Amniotic stem cell (primary cell): ENCODE measurements around the gene LEPROT.
"Not testable (repeated sequence)": the region's sequence is repeated elsewhere in the genome, so short reads cannot be mapped to it uniquely, and the experiment has no call there.

ENCODE experiments used
- DNase-seq: peaks from one replicate; lab custom pipeline; 2025; lab: John Stamatoyannopoulos, UW

LEPROT gene, protein sequence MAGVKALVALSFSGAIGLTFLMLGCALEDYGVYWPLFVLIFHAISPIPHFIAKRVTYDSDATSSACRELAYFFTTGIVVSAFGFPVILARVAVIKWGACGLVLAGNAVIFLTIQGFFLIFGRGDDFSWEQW

DNA sequence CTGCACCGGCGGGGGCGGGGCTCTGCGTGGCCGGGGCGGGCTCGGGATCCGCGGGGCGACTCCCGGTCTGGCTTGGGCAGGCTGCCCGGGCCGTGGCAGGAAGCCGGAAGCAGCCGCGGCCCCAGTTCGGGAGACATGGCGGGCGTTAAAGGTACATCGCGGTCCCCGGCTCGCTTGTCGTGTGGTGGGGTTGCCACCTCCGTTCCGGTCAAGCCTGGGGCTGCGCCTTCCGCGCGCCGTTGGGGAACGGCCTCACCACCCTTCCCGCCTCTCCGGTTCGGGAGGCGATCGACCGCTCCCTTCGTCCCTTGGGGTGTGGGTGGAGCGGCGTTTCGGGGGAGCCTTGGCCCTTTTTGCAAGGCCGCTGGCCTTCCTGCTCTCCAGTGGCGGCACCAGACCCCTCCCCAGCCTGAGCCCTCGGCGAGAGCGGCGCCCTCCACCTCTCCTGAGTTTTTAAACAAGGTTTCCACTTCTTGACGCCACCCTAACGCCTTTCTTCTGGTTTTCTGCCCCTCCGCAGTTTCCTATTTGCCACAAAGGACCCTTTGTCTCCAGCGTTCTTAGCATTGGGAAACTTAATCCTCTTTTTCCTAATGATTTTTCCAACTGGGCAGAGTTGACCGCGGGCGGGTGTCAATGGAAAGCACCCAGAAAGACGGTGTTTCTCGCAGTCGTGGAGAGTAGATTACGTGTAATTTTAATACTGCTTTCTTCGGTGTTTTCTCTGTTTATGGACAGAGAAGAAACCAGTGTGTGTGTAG, at the start of gene LEPROT, which contains the start of gene LEPR:
Gene LEPROT, plus strand, starts transcription at position 79 of the 761 bp plus-strand sequence. Its CDS starts 57 bp downstream, at position 136.
Gene LEPR, plus strand, starts transcription at position 79 of the 761 bp plus-strand sequence. CDS start 144,898 bp downstream, outside the sequence.
- no peak for DNase-seq

DNA sequence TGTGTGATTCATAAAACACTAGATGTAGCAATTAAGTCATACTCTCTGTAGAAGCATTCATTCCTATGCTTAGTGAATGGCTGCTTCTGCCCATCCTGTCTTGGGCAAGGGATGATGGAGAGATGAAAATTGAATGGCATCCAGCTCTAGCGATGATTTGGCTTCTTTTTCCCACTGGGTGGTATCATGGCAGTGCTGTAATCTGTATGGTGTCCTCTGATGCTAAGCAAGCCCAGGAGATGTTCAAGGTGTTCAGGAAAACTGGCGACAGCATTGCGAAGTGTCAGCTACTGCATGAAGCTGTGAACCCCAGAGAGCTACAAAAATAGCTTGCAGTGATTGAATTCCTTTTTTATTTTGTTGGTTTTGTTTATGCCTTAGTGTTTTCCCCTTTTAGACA, 48.9 kb upstream of the LEPROT start:
- no peak for DNase-seq

DNA sequence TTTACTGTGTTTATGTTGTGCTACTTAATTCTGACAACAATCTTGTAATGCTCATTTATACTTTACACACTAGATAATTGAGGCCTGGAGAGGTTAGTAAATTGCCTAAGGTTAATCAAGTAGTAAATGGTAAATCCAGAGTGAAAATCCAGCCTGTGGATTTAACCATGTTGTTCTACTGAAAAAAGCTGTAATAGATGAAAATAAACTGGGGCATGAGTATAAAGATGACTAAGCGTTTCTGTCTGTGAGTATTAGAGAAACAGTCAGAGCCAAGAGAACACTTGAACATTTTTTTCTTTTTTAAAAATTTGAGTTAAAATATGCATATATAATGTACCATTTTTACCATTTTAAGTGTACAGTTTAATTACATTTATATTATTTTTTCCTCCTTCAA, 47.9 kb upstream of the LEPROT start:
- DNase-seq: no peak

DNA sequence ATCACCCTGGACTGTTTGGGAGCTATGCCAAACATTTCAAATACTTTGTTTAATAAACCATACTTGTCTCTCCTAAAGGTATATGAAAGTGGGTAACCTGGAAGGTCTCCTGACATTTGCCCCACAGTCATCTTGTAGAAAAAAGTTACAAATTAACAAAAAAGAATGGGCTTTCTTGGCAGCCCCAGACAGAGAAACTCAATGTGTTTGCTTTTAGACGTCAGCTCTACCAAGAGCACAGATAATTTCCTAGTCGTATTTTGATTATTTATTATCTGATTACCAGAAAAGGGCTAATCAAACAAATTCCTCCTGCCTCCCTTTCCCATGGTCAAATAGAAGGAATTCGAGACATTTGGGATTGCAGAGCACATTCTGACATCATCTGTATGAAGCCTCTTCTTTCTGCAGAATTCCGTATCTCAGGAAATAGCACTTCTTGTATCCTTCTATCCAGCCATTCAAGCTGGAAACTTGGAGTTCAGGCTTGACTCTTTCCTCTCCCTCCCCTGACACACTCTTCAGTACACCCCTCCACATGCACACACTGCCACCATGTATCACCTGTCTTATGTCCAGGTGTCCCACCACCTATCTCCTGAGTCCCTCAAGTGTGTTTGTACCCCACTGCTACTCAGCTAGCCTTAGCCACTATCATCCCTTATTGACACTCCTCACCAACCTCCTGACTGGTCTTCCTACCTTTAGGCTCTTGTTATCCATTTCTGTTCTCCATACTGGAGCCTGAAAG, 42.8 kb upstream of the LEPROT start:
- no peak for DNase-seq

DNA sequence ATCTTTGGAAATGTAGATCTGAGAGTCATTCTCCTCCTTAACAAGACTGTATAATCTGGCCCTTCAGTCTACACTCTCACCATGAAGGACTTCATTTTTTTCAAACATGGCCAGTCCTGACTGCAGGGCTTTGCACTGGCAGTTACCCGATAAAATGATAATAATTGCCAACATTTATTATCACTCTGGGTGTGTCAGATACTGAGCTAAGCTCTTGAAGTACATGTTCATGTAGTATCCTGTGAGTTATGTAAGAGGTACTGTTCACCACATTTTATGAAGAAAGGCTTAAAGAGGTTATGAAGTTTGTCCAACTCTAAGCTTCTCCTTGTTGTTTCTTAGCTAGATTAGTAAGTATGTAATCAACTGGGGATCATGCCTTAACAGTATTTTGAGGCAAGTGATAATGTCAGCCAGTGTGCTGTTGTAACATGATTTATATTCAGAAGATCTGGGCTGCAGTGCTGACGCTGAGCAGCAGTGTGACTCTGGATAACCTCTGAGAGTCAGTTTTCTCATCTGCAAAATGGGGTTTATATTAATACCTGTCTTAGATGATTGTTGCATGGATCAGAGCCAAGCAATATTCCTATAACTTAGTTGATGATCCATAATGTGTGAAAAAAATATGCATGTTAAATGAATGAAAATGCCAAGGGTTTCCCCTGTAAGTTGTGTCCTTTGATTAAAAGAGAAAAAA, 42.1 kb upstream of the LEPROT start:
- no peak for DNase-seq

DNA sequence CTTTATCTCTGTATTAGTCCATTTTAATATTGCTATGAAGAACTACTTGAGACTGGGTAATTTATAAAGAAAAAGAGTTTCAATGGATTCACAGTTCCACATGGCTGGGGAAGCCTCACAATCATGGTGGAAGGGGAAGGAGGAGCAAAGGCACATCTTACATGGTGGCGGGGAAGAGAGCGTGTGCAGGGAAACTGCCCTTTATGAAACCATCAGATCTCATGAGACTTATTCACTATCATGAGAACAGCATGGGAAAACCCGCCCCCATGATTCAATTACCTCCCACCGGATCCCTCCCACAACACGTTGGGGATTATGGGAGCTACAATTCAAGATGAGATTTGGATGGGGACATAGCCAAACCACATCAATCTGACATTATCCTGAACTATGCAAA, 36.0 kb upstream of the LEPROT start:
- not testable (repeated sequence) for DNase-seq

DNA sequence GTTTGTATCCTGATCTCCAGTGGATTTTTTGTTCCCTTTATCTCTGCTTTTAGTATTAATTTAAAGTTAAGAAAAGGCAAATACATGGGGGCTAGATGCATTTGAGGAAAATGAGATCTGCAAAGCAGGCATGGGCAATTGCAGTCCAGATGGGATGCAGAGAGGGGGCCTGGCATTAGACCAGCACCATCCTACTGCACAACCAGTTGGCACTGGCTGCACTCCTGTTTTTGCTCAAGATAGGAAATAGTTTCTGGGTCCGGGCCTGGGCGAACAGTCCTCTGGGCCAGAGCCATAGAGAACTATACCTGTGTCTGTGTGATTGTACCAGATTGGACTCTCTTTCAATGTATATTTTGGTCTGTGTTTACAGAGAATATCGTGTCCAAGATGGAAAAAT, 34.0 kb upstream of the LEPROT start:
- no peak for DNase-seq

DNA sequence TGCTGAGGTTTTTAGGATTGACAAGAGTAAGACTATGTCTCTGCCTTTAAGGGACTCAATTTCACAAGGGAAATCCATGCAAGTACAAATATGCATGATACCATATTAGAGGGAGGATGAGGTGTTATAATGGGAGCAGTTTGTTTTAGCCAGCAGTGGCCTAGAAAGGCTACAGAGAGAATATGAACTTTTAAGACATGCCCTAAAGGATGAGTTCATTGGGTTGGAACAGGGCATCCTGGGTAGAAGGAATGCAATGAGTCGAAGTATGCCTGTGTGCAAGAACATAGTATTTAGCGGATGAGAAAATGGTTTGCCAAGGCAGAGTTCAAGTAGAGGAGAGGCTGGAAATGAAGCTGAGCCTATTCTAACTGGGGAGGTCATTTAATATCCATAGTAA, 32.6 kb upstream of the LEPROT start:
- no peak for DNase-seq

DNA sequence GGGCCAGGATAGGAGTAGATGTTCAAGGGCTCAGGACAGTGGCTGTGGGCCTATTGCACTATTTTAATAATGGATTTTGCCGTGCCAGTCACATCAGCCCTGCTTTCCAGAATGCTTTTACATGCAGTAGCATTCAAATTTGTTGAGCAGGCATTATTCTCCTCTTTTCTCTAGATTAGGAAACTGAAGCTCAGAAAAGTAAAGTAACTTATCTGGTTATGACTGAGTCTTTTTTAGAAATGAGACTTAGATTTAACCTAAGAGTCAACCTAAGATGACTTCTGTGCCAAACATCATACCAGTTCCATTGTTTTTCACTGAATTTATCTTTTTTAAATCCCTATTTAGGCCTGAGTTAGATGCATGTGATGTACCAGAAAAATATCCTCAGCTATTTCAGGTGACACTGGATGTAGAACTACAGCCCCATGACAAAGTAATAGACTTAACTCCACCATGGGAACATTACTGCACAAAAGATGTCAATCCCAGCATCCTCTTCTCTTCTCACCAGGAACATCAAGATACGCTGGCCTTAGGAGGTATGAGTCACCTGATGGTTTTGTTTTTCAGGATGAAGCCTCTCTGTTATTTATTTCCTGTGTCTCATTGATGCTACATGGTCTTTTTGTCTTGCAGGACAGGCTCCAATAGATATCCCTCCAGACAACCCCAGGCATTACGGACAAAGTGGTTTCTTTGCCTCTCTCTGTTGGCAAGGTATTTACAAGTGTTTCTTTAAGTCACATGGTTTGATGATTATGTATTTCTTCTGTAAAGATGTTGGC, 31.4 kb upstream of the LEPROT start:
- DNase-seq: no peak

DNA sequence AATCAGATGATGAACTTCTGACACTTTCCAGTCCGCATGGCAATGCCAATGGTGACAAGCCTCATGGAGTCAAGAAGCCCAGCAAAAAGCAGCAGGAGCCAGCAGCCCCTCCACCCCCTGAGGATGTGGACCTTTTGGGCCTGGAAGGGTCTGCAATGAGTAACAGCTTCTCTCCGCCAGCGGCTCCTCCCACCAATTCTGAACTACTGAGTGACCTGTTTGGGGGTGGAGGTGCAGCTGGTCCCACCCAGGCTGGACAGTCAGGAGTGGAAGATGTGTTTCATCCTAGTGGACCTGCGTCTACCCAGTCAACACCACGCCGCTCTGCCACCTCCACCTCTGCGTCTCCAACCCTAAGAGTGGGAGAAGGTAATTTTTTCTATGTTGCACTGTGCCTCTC, 28.0 kb upstream of the LEPROT start:
- no peak for DNase-seq

DNA sequence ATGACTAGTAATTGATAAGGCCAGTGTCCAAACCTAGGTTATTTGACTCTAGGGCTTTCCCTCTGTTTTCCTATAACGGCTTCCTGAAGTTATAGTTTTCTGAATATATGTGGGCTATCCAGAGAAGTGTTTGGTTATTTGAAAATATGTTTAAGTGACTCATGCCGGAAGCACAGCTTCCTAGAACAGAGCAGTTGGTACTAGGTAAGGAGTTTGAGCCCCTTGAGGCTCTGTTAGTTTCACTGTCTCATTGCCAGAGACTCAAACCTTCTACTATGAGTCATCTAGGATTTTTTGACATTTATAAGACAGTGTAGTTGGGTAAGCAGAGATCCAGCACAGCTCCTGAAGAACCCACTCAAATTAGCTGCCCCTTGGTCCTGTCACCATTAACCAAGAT, 27.1 kb upstream of the LEPROT start:
- no peak for DNase-seq

DNA sequence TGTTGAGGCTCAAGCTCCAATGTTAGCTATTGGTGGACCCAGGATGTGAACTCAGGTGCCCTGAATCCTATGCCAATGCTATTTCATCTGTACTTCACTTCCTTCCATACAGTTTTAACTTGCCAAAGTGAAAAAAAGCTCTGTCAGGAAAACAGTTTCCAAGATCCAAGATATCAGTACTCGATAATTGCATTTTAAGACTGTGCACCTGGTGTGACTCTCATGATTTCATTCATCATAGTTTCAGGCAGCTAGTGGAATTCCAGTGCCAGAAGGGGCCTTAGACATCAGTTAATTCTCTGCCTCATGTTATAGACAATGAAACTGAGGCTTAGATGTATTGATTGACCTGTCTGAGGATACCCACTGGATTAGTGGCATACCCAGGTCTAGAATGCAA, 26.5 kb upstream of the LEPROT start:
- DNase-seq: no peak

DNA sequence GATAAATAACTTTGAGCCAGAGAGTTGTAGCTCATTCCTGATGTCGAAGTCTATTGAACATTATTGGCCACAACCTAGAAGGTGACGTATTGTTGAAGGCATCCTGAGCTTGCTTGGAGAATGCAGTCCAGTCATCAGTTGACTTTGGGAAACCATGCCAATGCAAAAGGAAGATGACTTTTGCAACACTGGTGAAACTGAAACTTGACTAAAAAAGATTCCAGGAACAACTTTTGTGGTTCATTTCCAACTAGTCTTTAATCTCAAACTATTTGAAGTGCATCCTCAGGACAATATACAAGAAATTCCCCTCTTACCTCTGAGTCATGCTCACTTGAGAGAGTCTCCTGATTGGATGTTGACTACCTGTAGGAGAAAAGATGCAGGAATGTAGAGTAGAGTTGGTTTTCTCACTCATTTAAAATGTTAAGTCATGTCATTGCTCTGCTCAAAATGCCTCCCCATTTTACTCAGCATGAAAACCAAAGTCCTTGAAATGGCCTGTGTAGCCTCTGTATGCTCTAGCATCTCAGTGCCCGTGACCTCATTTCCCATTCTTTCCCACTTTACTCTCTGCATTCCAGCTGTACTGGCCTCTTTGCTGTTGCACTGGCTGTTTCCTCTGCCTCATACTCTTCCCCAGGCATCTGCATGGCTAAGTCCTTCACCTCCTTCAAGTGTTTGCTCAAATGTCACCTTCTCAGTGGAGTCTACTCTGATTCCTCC, 24.4 kb upstream of the LEPROT start:
- DNase-seq: no peak

DNA sequence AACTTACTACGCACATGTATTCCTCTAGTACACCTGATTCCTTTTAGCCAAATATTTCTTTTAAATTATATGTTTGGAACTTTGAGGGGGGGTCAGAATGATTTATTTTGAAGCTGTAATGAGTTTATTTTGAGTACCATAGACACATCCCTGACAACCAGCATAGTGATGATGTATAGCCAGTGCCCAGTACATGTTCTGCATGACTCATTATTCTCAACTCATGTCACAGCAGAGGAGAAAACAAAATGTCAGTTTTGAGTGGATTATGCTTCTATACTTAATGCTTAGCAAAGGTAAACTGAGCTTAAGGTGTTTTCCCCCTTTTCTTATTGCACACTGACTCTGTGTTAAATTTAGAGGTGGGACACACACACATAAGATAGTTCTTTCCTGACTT, 22.4 kb upstream of the LEPROT start:
- DNase-seq: no peak

DNA sequence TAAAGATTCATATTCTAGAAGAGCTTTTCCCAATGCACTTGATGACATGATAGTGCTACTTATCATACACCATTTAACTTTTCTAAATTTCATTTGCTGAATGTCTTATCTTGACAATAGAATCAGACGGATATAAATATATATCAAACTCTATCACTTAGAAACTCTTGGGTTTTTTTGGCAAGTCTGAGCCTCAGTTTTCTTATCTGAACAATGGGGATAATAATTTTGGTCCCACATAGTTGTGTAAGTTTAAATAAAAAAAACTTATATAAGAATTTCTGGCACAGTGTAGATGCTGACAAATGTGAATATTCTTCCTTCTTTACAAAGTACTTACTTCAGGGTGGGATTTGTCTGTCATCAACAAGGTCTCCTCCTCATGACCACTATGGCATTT, 21.5 kb upstream of the LEPROT start:
- no peak for DNase-seq

DNA sequence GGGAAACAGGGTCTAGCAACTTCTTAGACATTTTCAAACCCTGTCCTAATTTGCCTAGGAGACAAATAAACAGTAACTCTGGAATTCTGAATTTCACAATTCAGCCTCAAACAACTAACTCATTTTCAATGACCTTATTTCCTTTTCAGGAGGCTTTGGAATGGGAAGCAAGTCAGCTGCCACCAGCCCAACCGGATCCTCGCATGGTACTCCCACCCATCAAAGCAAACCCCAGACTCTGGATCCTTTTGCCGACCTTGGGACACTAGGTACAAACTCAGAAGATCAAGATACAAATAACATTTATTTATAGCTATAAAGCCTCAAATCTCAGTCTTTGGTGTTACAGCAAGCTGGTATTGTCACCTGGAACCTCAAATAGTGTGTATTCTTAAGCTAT, 18.9 kb upstream of the LEPROT start:
- no peak for DNase-seq

DNA sequence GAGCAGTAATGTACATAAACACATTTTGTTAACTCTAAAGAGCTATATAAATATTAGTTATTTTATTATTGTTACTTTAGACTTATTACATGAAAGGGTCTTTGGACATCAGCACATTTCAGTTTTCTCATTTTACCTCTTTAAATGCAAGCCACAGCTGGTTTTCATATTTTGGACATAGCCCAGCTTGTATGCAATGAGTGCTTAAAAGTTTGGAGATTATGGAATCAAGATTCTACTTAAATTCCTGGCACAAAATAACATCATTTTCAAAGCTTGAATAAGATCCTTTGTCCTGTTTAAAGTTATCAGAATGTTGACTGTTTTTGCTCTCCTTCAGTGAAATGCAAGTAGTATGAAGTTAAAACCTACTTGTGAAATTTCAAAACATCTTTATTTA, 15.5 kb upstream of the LEPROT start:
- DNase-seq: no peak

DNA sequence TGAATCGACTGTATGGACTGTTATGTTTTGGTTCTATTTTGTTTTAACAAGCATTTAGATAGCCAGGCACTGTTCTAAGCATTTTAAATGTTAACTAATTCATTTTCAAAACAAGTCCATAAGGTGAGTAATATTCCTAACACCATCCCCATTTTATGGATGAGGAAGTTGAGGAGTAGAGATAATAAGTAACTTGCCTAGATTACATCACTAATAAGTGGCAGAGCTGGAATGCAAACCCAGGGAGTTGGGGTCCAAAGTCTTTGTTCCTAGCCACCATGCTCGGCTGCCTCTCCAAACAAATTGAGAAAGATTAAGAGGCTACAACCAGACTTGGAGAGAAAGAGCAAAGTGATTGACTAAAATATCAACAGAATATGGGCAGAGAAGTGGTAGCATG, 12.6 kb upstream of the LEPROT start:
- DNase-seq: no peak

DNA sequence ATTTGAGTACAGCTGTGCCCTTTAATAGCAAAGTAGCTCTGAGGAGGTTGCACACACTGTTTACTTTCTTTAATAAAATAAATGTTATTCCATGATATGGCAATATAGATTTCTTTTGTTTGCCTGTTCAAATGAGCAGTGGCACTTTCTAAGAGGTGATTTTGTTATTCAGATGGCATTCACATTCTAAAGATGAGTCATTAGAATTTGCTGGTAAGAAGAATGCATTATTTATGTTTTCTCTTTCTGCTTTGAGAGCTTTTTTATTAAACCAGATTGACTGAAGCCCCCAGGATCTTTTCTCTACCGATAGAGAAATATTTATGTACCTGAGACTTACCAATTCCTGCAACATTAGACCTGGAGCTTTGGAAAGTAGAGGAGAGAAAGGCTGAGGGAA, 11.2 kb upstream of the LEPROT start:
- no peak for DNase-seq

DNA sequence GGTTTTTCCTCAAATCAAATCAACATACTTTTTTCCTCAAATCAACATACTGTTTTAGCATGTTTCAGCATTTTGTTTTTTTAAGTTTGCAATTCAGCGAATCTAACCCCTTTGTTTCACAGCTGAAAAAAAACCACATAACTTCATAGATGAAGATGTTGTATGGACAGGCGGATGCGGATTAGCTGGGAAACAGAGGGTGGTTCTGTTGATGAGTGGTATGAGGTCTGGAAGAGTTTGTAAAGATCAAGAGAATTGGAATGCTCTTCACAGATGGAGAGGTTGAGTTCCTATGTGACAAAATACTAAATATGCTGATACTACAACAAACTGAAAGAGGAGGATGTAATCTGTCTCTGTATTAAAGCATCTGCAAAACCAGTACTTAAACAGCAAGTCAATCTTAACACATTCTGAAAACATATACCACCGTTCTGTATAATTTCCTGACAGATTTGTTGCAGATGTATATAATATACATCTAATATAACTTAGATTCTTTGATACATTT, 10.6 kb upstream of the LEPROT start:
- DNase-seq: no peak
